ENCODE data around the gene PKDREJ. TPM values are rescaled to one million over a fixed set of nuclear protein-coding genes. Genes with fewer than 3 reads are reported as not detected.

The PKDREJ gene
- total RNA-seq, 1 donor from 2014 or later = 0.05 TPM

DNA sequence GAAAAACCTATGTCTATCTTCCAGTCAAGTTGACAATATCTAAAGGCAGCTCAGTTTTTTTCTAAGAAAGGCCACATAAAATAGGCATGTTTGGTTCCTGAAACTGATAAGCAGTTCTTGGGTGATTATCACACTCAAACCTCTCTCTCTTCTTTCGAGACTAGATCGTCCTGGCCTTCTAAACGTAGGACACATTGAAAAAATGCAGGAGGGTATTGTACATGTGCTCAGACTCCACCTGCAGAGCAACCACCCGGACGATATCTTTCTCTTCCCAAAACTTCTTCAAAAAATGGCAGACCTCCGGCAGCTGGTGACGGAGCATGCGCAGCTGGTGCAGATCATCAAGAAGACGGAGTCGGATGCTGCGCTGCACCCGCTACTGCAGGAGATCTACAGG lies 28.2 kb downstream of the PKDREJ start:
- Mint-ChIP-seq H3K4me3 (no peak overlapping the region), H3K9me3 (no peaks in the 10 kb centered on the region), H3K4me1 (ENCODE audit: unreplicated experiment) (peaks cover 4% of the 10 kb centered on the region), H3K27me3 (no peaks in the 10 kb centered on the region), H3K27ac (no peak overlapping the region), H3K36me3 (peaks cover 4% of the 10 kb centered on the region)
- TF ChIP-seq, protein P1, sequence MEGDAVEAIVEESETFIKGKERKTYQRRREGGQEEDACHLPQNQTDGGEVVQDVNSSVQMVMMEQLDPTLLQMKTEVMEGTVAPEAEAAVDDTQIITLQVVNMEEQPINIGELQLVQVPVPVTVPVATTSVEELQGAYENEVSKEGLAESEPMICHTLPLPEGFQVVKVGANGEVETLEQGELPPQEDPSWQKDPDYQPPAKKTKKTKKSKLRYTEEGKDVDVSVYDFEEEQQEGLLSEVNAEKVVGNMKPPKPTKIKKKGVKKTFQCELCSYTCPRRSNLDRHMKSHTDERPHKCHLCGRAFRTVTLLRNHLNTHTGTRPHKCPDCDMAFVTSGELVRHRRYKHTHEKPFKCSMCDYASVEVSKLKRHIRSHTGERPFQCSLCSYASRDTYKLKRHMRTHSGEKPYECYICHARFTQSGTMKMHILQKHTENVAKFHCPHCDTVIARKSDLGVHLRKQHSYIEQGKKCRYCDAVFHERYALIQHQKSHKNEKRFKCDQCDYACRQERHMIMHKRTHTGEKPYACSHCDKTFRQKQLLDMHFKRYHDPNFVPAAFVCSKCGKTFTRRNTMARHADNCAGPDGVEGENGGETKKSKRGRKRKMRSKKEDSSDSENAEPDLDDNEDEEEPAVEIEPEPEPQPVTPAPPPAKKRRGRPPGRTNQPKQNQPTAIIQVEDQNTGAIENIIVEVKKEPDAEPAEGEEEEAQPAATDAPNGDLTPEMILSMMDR (conservative IDR thresholded peaks at IDR 0.05) = no peak
- DNase-seq (ENCODE audit: extremely low spot score, unreplicated experiment) = no peak

DNA sequence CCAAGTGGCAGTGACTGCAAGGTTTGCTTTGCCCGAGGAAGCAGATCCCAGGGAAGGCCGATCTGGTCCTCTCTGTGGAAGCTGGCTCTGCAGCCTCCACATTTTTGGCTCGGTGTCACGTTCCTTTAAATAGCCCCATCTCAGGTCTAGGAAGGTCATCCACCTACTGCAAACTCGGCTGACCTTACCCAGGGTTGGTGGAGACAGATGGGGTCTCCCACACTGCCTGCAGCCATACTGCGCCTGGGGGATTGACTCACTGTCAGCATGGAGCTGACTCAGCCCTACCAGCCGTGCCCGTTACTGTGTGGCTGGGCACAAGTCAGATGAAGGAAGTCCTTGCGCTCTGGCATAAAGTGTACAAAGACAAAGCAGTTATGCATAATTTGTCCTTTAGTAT lies 29.9 kb downstream of the PKDREJ start:
- Mint-ChIP-seq H3K27ac (no peak overlapping the region), H3K27me3 (no peaks in the 10 kb centered on the region), H3K36me3 (peaks cover 4% of the 10 kb centered on the region), H3K9me3 (no peaks in the 10 kb centered on the region), H3K4me1 (ENCODE audit: unreplicated experiment) (peaks cover 4% of the 10 kb centered on the region), H3K4me3 (no peak overlapping the region)
- DNase-seq (ENCODE audit: extremely low spot score, unreplicated experiment) = no peak
- TF ChIP-seq, protein P1 (conservative IDR thresholded peaks at IDR 0.05) = no peak

DNA sequence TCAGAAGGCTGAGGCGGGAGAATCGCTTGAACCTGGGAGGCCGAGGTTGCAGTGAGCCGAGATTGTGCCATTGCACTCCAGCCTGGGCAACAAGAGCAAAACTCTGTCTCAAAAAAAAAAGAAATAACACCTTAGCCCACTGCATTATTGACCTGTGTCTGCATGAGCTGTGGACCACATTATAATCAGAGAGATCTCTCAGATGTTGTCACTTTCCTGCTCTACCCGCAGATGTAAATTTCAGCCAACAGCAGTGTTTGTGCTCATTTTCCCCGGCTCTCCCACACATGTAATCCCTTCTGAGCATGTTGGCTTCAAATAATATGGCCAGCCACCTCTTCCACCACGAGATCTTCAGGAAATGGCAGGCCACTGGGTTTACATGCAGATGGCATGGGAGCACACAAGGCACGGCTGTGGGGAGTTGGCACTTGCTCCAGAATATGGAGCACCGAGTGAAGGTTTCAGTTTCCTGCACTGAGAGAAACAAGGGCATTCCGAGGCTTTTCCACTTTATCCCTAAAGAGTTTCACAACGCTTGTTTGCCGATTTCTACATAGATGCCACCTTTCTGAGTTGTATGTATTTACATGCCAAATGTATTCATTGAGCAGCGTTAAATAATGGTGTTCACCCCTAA lies 32.8 kb downstream of the PKDREJ start:
- no peaks in the 10 kb centered on the region for H3K27me3 Mint-ChIP-seq
- peaks cover 4% of the 10 kb centered on the region for H3K4me1 Mint-ChIP-seq (ENCODE audit: unreplicated experiment)
- DNase-seq (ENCODE audit: extremely low spot score, unreplicated experiment) = no peak
- no peak overlapping the region for H3K4me3 Mint-ChIP-seq
- TF ChIP-seq, protein P1 (conservative IDR thresholded peaks at IDR 0.05) = no peak
- no peak overlapping the region for H3K27ac Mint-ChIP-seq
- H3K9me3 Mint-ChIP-seq = no peaks in the 10 kb centered on the region
- peaks cover 5% of the 10 kb centered on the region for H3K36me3 Mint-ChIP-seq

DNA sequence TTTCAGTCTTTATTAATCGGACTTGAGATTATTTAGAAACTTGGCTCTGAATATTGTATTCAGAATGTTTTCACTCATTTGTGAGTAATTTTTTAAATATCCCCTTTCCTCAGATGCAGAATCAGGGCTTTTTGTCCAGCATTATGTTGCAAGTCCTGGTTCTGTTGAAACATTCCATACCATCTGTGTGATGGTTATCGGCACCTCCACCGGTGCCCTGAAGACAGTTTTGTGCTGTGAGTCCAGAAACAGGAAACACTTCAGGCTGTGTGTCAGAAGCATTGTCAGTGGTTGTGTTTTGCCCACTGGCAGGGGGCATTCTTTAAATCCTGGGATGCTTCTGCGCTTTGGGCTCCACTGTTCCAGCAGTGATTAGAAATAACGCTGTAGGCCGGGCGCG lies 33.4 kb downstream of the PKDREJ start:
- no peak for DNase-seq (ENCODE audit: extremely low spot score, unreplicated experiment)
- Mint-ChIP-seq H3K27ac (no peak overlapping the region), H3K4me3 (no peak overlapping the region), H3K4me1 (ENCODE audit: unreplicated experiment) (peaks cover 5% of the 10 kb centered on the region), H3K9me3 (no peaks in the 10 kb centered on the region), H3K36me3 (peaks cover 5% of the 10 kb centered on the region), H3K27me3 (no peaks in the 10 kb centered on the region)
- TF ChIP-seq, protein P1 (conservative IDR thresholded peaks at IDR 0.05) = no peak

DNA sequence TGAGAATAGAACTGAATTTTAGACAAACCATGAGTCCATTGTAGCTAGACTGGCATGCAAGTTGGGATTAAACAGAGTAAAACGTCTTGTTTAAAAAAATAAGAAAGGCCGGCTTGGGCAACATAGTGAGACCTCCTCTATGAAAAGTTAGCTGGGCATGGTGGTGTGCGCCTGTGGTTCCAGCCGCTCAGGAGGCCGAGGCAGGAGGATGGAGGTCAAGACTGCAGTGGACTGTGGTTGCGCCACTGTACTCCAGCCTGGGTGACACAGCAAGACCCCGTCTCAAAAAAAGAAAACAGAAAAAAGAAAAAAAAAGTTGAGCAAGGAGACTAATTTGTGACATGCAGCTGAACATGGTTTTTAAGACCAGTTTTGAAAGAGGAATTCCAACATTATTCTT lies 36.6 kb downstream of the PKDREJ start:
- no peak overlapping the region for H3K27ac Mint-ChIP-seq
- peaks cover 4% of the 10 kb centered on the region for H3K4me1 Mint-ChIP-seq (ENCODE audit: unreplicated experiment)
- no peak for DNase-seq (ENCODE audit: extremely low spot score, unreplicated experiment)
- no peak overlapping the region for H3K4me3 Mint-ChIP-seq
- peaks cover 9% of the 10 kb centered on the region for H3K36me3 Mint-ChIP-seq
- H3K27me3 Mint-ChIP-seq = no peaks in the 10 kb centered on the region
- TF ChIP-seq, protein P1 (conservative IDR thresholded peaks at IDR 0.05) = no peak
- no peaks in the 10 kb centered on the region for H3K9me3 Mint-ChIP-seq
